Naive thymus-derived CD4-positive, alpha-beta T cell (primary cell): ENCODE data around the gene RHOD. TPM values are rescaled to one million over a fixed set of nuclear protein-coding genes. Genes with fewer than 3 reads are reported as not detected.

Experiments used
- ATAC-seq: fragments of 150-1000 bp; cut with Tn5 transposase; 2 replicates; pipeline ENCODE4 v1.10.0; 2021; ENCODE audit warnings: mild to moderate bottlenecking, moderate library complexity
- CTCF ChIA-PET: fragments of 350-600 bp; sonication (Branson Sonifier 250); formaldehyde crosslinking; loops from one replicate; lab custom pipeline; 2021; ENCODE audit warnings: antibody characterized with exemption; lab: Charles Lee
- POLR2A ChIA-PET: fragments of 350-600 bp; sonication (Branson Sonifier 250); formaldehyde crosslinking; loops from one replicate; lab custom pipeline; 2021; ENCODE audit warnings: antibody characterized with exemption, inconsistent platforms; lab: Charles Lee
- DNase-seq, 9 donors: peaks; one replicate each; pipeline versions ENCODE4 v3.0.0 to v3.0.0-alpha.2; 2020 to 2022; ENCODE audit warnings: mixed read lengths in 1 of 9
- H3K27ac ChIP-seq: one replicate; pipeline ENCODE4 v1.7.0; 2013; ENCODE audit warnings: mild to moderate bottlenecking, low read depth, low read length, moderate library complexity
- H3K27me3 ChIP-seq, 2 donors: one replicate each; pipeline ENCODE4 v1.7.0; 2013; ENCODE audit warnings: low read length in 2 of 2, mild to moderate bottlenecking in 2 of 2, moderate library complexity in 2 of 2; ENCODE audit not compliant: control insufficient read depth in 2 of 2, insufficient read depth in 2 of 2
- H3K36me3 ChIP-seq, 3 experiments: 1 replicate in 2 of 3; 2 replicates in 1 of 3; pipeline ENCODE4 v1.7.0; 2013; ENCODE audit warnings: low read length in 3 of 3, mild to moderate bottlenecking in 3 of 3, moderate library complexity in 1 of 3; ENCODE audit not compliant: insufficient read depth in 3 of 3, control insufficient read depth in 2 of 3
- H3K4me1 ChIP-seq, 2 donors: one replicate each; pipeline ENCODE4 v1.7.0; 2013; ENCODE audit warnings: low read length in 2 of 2, mild to moderate bottlenecking in 2 of 2, moderate library complexity in 1 of 2; ENCODE audit not compliant: control insufficient read depth in 2 of 2, insufficient read depth in 2 of 2
- H3K4me3 ChIP-seq: 2 replicates; pipeline ENCODE4 v1.7.0; 2013; ENCODE audit warnings: mild to moderate bottlenecking, low read length
- H3K9me3 ChIP-seq, 3 experiments: 1 replicate in 2 of 3; 2 replicates in 1 of 3; pipeline ENCODE4 v1.7.0; 2013; ENCODE audit warnings: low read length in 3 of 3; ENCODE audit not compliant: control insufficient read depth in 2 of 3
- H3K27ac Mint-ChIP-seq, 9 donors: one replicate each; pipeline ENCODE4 v1.8.0; 2020 to 2022; ENCODE audit warnings: mixed read lengths in 9 of 9, mild to moderate bottlenecking in 8 of 9, moderate library complexity in 5 of 9, inconsistent platforms in 2 of 9
- H3K27me3 Mint-ChIP-seq, 5 donors: one replicate each; pipeline ENCODE4 v1.8.0; 2021 to 2022; ENCODE audit warnings: mixed read lengths in 5 of 5, mild to moderate bottlenecking in 1 of 5
- H3K36me3 Mint-ChIP-seq, 5 donors: one replicate each; pipeline ENCODE4 v1.8.0; 2020 to 2022; ENCODE audit warnings: mixed read lengths in 5 of 5, mild to moderate bottlenecking in 3 of 5, inconsistent platforms in 1 of 5
- H3K4me1 Mint-ChIP-seq, 7 donors: one replicate each; pipeline ENCODE4 v1.8.0; 2020 to 2022; ENCODE audit warnings: mixed read lengths in 7 of 7, mild to moderate bottlenecking in 3 of 7, inconsistent platforms in 1 of 7
- H3K4me3 Mint-ChIP-seq, 10 donors: one replicate each; pipeline ENCODE4 v1.8.0; 2020 to 2022; ENCODE audit warnings: mild to moderate bottlenecking in 10 of 10, mixed read lengths in 10 of 10, moderate library complexity in 6 of 10, inconsistent platforms in 2 of 10
- H3K9me3 Mint-ChIP-seq, 11 donors: one replicate each; pipeline ENCODE4 v1.8.0; 2020 to 2022; ENCODE audit warnings: mixed read lengths in 11 of 11, mild to moderate bottlenecking in 4 of 11, inconsistent platforms in 1 of 11, moderate library complexity in 1 of 11
- intact Hi-C, 2 donors: fragments of 100-400 bp; cut with micrococcal nuclease; formaldehyde crosslinking; loops; one replicate each; pipeline ENCODE4 v1.15.1; 2023
- polyA plus RNA-seq, 2 donors: library from polyadenylated mRNA; unstranded; fragments of 300-500 nt; fragmentation: Illumina TruSeq; gene quantifications; one replicate each; pipeline ENCODE4 v1.2.3, GENCODE V29; 2021
- total RNA-seq, 6 experiments: library from RNA in 5 of 6; stranded (reverse) in 5 of 6; gene quantifications; 1 replicate in 5 of 6; 2 replicates in 1 of 6; pipeline ENCODE4 v1.2.3 and lab custom pipeline; 2021 to 2026

The RHOD gene
- total and polyA plus RNA-seq, 7 experiments from 2014 or later = 0.34 to 1.3 (median 0.62) TPM; not detected in 4

DNA sequence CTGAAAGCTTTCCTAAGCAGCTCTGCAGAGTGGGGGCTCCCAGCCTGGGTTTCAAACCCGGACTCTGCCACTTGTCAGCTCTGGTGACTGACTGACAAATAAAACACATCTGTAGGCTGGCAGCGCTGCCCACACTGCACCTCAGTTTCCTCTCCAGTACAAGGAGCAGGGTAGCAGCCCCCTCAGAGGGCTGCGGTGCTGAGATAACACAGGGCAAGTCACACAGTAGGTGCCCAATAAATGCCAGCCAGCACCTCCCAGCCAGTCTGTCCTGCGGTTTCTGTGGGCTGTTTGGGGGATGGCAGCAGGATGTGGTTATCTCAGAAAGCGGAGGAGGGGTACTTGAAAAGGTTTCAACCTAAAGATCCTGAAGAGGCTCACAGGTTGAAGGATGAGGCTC, 32.2 kb upstream of the RHOD start:
- ChIA-PET POLR2A (no interaction called here), CTCF (no interaction called here)
- peak overlapping the region in 8 of 9 donors; percentile 22 to 95 (median 50) for H3K27ac Mint-ChIP-seq

DNA sequence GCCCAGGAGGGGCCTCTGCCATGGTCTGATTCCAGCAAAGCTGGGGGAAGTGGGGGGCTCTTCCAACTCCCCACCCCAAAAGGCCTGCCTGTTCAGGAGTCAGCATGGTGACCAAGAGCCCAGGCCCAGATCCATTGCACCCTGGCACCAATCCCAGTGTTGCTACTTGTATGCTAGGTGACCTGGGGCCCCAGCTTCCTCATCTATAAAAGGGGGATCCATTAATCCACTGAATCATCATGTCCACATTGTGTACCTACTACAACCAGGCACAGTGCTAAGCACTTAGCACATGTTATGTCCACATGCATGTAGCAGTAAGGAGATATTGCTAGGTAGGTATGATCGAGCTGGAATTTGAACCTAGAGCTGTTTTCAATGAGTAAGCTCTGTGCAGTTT, 31.7 kb upstream of the RHOD start:
- Mint-ChIP-seq H3K27ac (peak overlapping the region in 2 of 9 donors; percentile 48 to 95), H3K9me3 (peaks cover 0 to 5% (median 0%) of the 10 kb centered on the region in 11 donors), H3K36me3 (peaks cover 0 to 3% (median 0%) of the 10 kb centered on the region in 5 donors), H3K4me3 (peak overlapping the region in 8 of 10 donors; percentile 39 to 91 (median 82)), H3K4me1 (peaks cover 4 to 32% (median 24%) of the 10 kb centered on the region in 7 donors), H3K27me3 (peaks cover 23 to 73% (median 39%) of the 10 kb centered on the region in 5 donors)
- ATAC-seq (no peak), DNase-seq (peak in 3 of 9 donors; percentile 5 to 15 (median 13))
- Histone ChIP-seq H3K27ac (no peak overlapping the region), H3K4me3 (peak overlapping the region; percentile 5), H3K4me1 (peaks cover 24 to 31% of the 10 kb centered on the region in 2 donors), H3K27me3 (peaks cover 9 to 18% of the 10 kb centered on the region in 2 donors), H3K36me3 (no peaks in the 10 kb centered on the region), H3K9me3 (no peaks in the 10 kb centered on the region)
- POLR2A ChIA-PET = no interaction called here
- CTCF ChIA-PET = no interaction called here
- intact Hi-C loops = loop anchor here in 1 of 2 donors (1.0 to 5.0 kb wide), 2 partner anchors 47 to 67 kb away; partner anchors contain the start of gene PC

More for the DNA sequence above, 32.2 kb upstream of the RHOD start:
- Histone ChIP-seq H3K27ac (no peak overlapping the region), H3K9me3 (no peaks in the 10 kb centered on the region), H3K36me3 (no peaks in the 10 kb centered on the region), H3K4me1 (peaks cover 24 to 31% of the 10 kb centered on the region in 2 donors), H3K27me3 (peaks cover 9 to 18% of the 10 kb centered on the region in 2 donors), H3K4me3 (peak overlapping the region; percentile 5)
- DNase-seq = peak in 8 of 9 donors; percentile 53 to 80 (median 71)
- H3K27me3 Mint-ChIP-seq = peaks cover 23 to 72% (median 35%) of the 10 kb centered on the region in 5 donors
- H3K36me3 Mint-ChIP-seq = peaks cover 0 to 3% (median 0%) of the 10 kb centered on the region in 5 donors
- peaks cover 4 to 32% (median 24%) of the 10 kb centered on the region in 7 donors for H3K4me1 Mint-ChIP-seq
- H3K4me3 Mint-ChIP-seq = peak overlapping the region; percentile 55 to 91 (median 81)
- peak; percentile 72 for ATAC-seq
- H3K9me3 Mint-ChIP-seq = peaks cover 0 to 5% (median 0%) of the 10 kb centered on the region in 11 donors
- intact Hi-C loops = loop anchor here in 1 of 2 donors (1.0 to 5.0 kb wide), 2 partner anchors 48 to 66 kb away; partner anchors contain the start of gene PC

DNA sequence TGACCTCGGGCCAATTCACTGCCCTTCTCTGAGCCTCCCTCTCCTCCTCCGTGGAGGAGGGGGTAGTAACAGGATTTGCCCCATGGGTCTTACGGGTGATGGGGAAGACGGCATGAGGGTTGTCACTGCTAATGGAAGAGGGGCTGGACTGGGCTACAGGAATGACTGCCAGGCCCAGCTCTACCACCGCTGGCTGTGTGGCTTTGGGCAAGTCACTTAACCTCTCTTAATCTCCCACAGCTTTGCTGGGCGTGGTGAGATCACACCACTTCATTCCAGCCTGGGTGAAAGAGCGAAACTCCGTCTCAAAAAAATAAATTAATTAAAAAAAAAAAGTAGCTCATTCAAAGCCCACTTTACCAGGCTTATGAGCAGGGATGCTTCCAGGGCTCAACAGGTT, 30.9 kb upstream of the RHOD start:
- Mint-ChIP-seq H3K27ac (no peak overlapping the region), H3K9me3 (peaks cover 0 to 5% (median 0%) of the 10 kb centered on the region in 11 donors), H3K4me1 (peaks cover 4 to 32% (median 24%) of the 10 kb centered on the region in 7 donors), H3K27me3 (peaks cover 23 to 76% (median 38%) of the 10 kb centered on the region in 5 donors), H3K36me3 (peaks cover 0 to 3% (median 0%) of the 10 kb centered on the region in 5 donors), H3K4me3 (no peak overlapping the region)
- CTCF ChIA-PET = interaction anchor here (0.6 kb wide), 1 partner anchor 55 kb away, joined by 3 read pairs; no protein-coding TSS in a partner anchor
- Histone ChIP-seq H3K27me3 (peaks cover 9 to 18% of the 10 kb centered on the region in 2 donors), H3K36me3 (no peaks in the 10 kb centered on the region), H3K4me3 (no peak overlapping the region), H3K9me3 (no peaks in the 10 kb centered on the region), H3K4me1 (peaks cover 24 to 31% of the 10 kb centered on the region in 2 donors), H3K27ac (no peak overlapping the region)
- ATAC-seq = no peak
- POLR2A ChIA-PET = interaction anchor here (0.8 kb wide), 1 partner anchor 13 kb away, joined by 4 read pairs; no protein-coding TSS in a partner anchor
- DNase-seq = no peak
- intact Hi-C loops = no loop called here

DNA sequence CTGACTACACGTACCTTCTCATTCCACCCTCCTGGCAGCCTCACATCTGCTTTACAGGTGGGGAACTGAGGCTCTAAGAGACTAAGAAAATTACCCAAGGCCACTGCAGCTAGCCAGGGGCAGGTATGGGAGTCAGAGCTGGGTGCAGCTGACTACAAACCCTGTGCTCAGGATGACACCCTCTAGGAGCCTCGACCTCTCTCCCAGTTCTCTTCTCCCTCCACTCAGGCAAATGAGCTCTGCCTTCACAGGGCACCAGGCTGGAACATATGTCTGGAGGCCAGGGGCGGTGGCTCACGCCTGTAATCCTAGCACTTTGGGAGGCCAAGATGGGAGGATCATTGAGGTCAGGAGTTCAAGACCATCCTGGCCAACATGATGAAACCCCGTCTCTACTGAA, 29.7 kb upstream of the RHOD start:
- H3K27ac ChIP-seq = no peak overlapping the region
- no peaks in the 10 kb centered on the region for H3K9me3 ChIP-seq
- Mint-ChIP-seq H3K4me3 (no peak overlapping the region), H3K4me1 (peaks cover 4 to 31% (median 23%) of the 10 kb centered on the region in 7 donors), H3K9me3 (peaks cover 0 to 5% (median 0%) of the 10 kb centered on the region in 11 donors), H3K27ac (no peak overlapping the region), H3K27me3 (peaks cover 31 to 74% (median 36%) of the 10 kb centered on the region in 5 donors), H3K36me3 (no peaks in the 10 kb centered on the region)
- CTCF ChIA-PET = interaction anchor here (0.7 kb wide), 1 partner anchor 41 kb away, joined by 4 read pairs; no protein-coding TSS in a partner anchor
- peaks cover 24 to 31% of the 10 kb centered on the region in 2 donors for H3K4me1 ChIP-seq
- no peak for DNase-seq
- H3K27me3 ChIP-seq = peaks cover 9 to 20% of the 10 kb centered on the region in 2 donors
- no peak for ATAC-seq
- intact Hi-C loops = no loop called here
- H3K36me3 ChIP-seq = no peaks in the 10 kb centered on the region
- POLR2A ChIA-PET = no interaction called here
- no peak overlapping the region for H3K4me3 ChIP-seq

DNA sequence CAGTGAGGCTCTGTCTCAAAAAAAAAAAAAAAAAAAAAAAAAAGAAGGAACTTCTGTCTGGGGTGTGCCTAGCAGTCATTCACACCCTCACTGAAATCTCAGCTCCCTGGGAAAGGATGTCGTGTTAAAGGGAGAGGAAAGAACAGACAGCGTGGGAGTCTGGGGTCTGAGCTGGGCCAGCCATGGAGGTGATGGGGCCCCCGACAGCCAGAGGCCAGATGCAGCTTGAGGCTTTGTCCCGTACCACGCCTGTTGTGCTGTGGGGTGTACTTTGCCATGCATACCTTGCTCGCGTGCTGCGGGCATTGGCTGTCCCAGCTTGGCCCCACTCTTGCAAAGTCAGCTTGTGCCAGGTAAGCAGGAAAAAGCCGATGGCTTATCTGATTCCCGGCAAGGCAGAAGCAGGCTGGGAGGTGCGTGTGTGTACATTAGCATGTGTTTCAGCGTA, 29.1 kb upstream of the RHOD start:
- Mint-ChIP-seq H3K27ac (no peak overlapping the region), H3K9me3 (peaks cover 0 to 5% (median 0%) of the 10 kb centered on the region in 11 donors), H3K4me1 (peaks cover 4 to 26% (median 18%) of the 10 kb centered on the region in 7 donors), H3K27me3 (peaks cover 32 to 70% (median 38%) of the 10 kb centered on the region in 5 donors), H3K36me3 (no peaks in the 10 kb centered on the region), H3K4me3 (no peak overlapping the region)
- peaks cover 21 to 27% of the 10 kb centered on the region in 2 donors for H3K4me1 ChIP-seq
- ChIA-PET CTCF (interaction anchor here (0.7 kb wide), 1 partner anchor 40 kb away, joined by 4 read pairs; no protein-coding TSS in a partner anchor), POLR2A (no interaction called here)
- no peak overlapping the region for H3K4me3 ChIP-seq
- H3K27ac ChIP-seq = no peak overlapping the region
- H3K36me3 ChIP-seq = no peaks in the 10 kb centered on the region
- DNase-seq = no peak
- H3K27me3 ChIP-seq = peaks cover 3 to 15% of the 10 kb centered on the region in 2 donors
- H3K9me3 ChIP-seq = no peaks in the 10 kb centered on the region
- intact Hi-C loops = no loop called here
- ATAC-seq = no peak

- H3K27me3 Mint-ChIP-seq = peaks cover 29 to 66% (median 38%) of the 10 kb centered on the region in 5 donors
- intact Hi-C loops = no loop called here
- peaks cover 0 to 14% of the 10 kb centered on the region in 2 donors for H3K27me3 ChIP-seq
- no peaks in the 10 kb centered on the region for H3K36me3 Mint-ChIP-seq
- no peak overlapping the region for H3K27ac Mint-ChIP-seq
- ChIA-PET POLR2A (no interaction called here), CTCF (no interaction called here)
- H3K9me3 ChIP-seq = no peaks in the 10 kb centered on the region
- H3K27ac ChIP-seq = no peak overlapping the region
- no peaks in the 10 kb centered on the region for H3K36me3 ChIP-seq
- H3K4me1 Mint-ChIP-seq = peaks cover 4 to 23% (median 17%) of the 10 kb centered on the region in 7 donors
- DNase-seq (no peak), ATAC-seq (no peak)
- no peak overlapping the region for H3K4me3 Mint-ChIP-seq
- H3K4me1 ChIP-seq = peaks cover 17 to 22% of the 10 kb centered on the region in 2 donors
- H3K9me3 Mint-ChIP-seq = peaks cover 0 to 5% (median 0%) of the 10 kb centered on the region in 11 donors
- H3K4me3 ChIP-seq = no peak overlapping the region
Observed at GRCh38 chr11:67027943-67028542, 28.6 kb upstream of the RHOD start.
